Cortex of kidney (tissue), 1 donor: ENCODE data around the gene CMTR1.

Source experiments
- DNase-seq: peaks from one replicate; lab custom pipeline; 2025; lab: John Stamatoyannopoulos, UW

CMTR1 gene

DNA sequence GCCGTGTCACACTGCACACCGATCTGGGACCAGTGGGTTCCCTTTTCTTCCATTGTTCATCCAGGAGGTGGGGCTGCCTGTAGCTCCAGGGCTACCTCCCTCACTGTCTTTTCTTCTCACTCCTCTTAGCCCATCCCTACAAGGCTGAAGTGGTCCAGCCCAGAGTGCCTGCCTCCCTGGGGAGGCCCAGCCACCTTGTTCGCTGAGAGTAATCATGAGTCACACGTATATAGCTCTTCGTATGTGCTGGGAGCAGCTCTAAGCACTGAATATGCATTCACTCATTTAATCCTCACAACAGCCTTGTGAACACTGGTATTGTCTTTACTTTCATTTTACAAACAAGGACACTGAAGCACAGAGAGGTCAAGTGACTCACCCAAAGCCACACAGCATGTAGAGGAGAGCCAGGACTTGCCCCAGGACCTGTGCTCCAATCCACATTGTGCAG is 81.3 kb downstream of the CMTR1 start:
- no peak for DNase-seq

DNA sequence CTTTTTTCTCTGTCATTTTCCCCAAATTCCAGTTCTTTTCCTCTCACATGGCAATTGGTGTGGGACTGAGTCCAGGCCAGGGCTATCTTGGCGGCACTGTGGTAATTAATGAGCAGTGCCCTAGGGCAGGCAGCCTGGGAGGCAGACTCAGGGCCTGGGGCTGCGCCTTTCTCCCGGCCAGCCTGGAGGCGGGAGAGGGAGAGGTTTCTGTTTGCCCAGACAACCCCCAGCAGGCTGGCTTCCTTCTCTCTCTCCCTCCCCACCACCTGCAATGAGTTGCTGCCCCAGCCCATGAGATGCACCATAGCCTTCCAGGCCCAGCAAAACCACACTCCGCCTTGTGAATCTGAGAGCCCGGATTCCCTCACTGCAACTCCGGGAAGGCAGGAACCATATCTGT is 81.8 kb downstream of the CMTR1 start:
- no peak for DNase-seq

DNA sequence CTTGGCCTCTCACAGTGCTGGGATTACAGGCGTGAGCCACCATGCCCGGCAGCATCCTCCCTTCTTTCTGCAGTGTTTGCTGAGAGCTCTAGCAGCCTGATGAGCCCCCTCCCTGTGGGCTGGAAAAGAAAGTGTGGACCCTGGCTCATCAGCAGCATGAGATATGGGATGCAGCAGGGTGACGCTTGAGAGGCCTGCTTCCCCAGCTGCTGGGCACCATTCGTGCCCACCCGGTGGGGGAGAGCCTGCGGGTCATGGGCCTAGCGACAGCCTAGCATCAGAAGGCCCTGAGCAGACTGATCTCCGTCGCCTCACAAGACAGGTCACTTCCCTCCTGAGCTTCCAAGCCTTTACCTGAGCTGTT is 82.7 kb downstream of the CMTR1 start:
- no peak for DNase-seq

DNA sequence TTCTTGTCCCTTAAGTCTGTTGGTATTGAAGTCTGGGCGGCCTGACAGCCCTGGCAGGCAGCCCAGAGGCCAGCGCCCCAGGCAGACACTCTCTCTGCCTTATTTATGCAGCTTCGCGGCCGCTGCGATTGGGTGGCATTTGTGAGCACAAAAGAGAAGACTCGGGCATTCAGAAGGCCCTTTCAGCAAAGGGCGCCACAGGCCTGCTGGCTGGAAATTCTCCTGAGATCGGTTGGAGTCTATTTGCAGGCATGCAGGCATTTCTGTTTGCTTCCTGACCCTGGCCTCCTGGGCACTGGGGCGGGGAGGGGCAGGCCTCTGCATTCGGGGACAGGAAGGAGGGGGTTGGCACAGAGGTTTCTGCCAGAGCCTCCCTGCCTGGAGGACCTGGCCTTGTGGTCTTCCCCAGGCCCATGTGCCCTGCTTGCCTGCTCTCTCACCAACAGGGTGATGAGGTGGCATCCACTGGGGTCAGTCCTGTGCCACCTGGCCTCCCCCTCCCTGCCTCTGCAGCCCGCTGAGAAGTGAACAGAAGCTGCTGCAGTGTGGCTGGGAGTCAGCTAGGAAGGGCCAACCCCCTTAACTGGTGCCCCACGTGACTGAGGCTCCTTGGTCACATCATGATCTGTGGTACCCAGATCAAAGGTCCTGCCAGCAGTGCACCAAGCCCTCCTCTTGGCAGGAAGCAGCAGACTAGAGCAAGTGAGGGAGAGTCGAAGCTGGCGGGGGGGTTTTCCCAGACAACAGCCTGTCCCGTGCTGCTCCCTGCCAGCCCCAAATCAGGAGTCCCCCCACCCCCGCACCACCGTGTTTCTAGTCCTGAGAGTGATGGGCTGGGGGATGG is 83.3 kb downstream of the CMTR1 start:
- DNase-seq, result no peak

DNA sequence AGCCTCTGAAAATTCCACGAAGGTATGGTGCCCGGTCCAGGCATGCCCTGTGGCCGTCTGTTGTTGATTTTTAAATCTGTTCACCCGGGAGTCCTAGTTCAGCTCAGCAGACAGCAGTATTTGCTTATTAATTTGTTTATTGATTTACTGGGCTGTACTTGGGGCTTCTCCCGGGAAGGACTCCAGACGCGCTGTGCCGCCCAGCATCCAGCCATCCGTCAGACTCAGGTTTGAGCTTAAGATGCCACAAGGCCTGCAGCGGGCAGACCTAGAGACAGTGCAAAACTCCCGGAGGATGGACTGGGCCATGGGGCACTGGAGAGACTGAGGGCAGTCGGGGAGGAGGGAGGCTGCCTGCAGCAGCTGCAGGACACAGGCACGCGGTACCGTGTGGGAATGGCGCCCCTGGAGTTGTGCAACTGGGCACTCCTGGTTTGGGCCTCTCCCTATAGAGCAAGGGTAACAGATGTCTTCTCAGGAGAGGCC is 83.9 kb downstream of the CMTR1 start:
- no peak for DNase-seq

DNA sequence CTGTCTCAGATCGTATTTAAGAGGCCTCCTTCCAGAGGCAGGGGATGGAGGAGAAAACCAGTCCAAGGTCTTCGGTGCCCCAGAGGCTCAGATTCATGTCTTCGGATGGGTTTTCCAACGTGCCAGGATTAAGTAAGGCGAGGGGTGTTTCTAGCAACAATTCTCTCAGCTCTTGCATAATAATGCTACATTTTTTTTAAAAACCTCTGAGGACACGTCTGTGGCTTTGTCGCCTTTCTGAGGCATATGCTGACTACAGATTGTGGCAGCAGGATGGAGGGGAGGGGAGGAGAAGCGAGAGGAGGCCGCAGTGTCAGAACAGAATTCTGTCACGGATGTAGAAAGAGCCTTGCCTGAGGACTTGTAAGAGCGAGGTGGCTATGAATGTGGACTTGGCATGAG is 84.4 kb downstream of the CMTR1 start:
- DNase-seq, result no peak

DNA sequence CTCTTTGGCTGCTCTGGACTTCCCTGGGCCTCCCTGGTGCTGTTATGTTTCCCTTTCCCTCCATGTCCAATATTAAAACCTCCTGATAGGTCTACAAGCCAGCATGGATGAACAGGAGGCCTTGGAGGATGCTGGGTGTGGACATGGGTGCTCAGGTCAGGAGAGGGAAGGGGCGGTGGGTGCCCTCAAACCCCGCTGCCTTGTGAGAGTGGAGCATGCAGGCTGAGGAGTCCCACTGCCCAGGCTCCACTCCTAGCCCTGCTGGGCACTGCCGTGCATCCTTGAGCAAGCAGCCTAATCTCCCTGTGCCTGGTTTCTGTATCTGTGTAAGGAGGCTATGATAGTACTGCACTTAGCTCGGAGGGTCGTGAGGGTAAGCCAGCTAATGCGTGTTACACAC is 85.1 kb downstream of the CMTR1 start:
- no peak for DNase-seq

DNA sequence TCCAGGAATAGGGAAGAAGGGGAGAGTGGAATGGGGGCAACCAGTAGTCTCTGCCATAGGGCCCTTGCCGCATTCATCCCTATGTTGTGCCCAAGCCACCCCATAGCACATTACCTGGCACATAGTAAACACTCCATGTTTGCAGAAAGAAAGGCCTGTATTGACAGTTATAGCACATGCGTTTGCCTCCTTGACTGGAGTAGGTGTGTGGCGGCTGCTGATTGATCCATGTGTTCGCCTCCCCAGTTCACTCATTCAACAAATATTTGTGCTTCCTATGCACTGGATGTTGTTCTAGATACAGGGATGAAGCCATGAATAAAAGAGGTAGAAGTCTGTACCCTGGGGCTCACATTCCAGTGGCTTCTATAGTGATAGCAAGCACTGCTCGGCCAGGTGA is 86.4 kb downstream of the CMTR1 start:
- DNase-seq, result no peak

DNA sequence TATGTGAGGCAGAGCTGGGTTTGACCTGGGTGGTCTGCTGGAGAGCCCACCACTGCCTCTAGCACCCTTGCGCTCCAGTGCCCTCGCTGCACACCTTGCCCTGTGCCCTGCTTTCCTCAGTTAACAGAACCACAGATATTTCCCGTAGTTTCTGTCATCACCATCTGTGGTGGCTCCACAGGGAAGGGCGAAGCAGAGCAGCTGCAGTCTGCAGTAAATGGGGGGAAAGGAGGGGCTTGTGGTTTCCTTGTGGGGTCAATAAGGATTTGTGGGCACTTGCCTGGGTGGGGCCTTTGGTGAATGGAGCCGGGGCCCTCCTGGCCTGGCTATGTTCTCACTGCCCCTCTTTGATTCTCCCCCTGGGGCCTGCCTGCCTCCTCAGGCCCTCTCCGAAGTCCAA is 87.9 kb downstream of the CMTR1 start:
- DNase-seq, result no peak

DNA sequence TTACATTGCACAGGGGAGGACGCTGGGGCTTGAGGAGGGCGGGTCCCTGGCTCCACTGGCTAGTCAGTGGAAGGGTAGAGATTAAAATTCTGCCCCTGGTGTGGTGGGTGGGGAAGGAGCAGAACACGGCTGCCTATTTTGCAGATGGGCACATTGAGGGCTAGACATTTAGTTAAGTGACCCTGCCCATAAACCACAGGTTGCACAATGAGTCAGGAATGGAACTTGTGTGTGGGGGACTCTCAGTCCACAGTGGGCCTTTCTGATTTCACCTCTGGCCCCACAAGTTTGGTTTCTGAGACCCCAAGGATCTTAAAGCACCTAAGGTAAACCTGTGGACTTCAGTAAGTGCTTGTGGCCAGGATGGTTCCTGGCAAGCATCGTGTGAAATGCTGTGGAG is 88.7 kb downstream of the CMTR1 start:
- DNase-seq, result no peak

DNA sequence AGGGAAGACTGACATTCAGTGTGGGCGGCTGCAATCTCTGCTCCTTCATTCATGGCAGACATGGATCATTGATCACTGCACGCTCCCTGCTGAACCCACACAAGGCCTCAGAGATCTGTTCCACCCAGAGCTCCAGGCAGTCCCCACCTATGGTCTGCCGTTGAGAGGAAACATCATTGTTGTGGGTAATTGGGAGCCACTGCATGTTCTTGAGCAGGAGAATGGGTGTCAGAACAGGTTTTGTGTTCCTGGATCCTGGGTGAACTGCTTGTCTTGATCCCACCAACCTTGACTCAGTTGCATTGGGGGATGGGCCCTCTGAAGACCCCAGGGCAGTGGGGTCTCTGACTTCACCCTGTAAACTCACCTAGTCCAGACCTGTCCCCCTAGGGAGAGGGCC is 89.8 kb downstream of the CMTR1 start:
- DNase-seq, result no peak

DNA sequence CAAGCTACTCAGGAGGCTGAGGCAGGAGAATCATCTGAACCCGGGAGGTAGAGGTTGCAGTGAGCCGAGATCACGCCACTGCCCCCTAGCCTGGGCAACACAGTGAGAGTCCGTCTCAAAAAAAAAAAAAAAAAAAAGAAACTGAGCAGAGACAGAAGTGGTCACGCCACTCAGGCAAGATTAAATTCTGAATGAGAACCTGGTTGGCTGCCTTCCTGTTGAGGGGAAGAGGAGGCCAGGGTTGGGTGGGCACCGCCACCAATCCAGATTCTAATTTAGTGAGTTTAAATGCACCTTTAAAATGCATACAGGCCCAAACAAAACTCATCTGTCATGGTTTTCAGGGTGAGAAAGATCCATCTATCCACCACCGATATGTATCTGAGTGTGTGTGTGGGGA is 90.4 kb downstream of the CMTR1 start:
- DNase-seq, result no peak

DNA sequence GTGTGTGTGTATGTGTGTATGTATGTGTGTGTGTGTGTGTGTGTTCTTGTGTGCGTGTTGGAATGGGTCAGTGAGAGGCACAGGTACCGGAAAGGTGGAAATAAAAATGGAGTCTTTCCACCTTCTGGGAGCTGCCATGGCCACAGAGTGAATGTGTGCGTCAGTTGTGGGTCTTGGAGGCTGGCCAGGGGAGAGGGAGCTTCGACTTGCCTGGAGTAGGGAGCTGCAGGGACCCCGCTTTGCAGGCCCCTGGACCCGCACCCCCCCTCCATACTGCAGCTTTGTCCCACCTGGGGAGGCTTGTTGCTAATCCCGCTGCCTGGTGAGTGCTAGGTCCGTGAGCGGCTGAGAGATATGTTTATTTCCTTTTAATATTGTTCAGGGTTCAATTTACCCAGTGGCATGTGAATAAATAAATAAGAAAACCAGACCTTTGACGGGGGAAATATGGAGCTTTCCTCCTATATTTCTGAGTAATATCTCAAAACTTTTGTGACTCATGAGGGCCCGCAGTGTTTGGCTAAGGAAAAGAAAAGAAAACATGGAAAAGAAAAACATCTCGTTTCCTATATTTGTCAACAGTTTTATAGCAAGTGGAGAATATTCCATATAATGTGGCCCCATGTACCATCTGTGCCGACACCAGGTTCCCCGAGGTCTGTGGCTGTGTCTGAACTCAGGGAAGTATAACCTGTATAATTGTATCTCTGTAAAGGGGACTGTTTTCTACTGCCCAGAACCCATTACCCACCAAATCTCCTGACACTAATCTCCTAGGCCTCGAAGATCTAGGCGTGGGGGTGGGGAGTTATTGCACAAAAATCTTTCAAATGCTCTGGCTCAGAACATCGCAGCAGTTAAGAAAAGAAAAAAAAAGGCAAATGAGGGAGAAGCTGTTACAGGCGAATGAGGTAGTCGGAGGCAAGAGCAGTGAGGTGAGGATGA is 91.3 kb downstream of the CMTR1 start:
- DNase-seq, result no peak

DNA sequence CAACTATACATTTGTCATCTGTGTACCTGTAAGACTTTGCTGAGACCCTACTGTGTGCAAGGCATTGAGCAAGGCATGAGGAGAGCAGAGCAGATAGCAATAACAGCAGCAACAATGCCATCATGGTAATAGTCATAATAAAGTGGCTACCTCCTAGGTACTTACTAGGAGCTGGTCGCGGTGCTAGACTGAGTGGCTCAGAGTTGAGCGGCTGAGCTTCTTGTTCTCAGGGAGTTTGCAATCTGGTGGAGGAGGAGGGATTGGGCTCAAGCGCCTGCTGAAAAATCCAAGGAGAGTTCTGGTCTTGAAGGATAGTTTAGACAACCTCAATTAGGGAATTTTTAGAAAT is 91.9 kb downstream of the CMTR1 start:
- DNase-seq, result no peak

DNA sequence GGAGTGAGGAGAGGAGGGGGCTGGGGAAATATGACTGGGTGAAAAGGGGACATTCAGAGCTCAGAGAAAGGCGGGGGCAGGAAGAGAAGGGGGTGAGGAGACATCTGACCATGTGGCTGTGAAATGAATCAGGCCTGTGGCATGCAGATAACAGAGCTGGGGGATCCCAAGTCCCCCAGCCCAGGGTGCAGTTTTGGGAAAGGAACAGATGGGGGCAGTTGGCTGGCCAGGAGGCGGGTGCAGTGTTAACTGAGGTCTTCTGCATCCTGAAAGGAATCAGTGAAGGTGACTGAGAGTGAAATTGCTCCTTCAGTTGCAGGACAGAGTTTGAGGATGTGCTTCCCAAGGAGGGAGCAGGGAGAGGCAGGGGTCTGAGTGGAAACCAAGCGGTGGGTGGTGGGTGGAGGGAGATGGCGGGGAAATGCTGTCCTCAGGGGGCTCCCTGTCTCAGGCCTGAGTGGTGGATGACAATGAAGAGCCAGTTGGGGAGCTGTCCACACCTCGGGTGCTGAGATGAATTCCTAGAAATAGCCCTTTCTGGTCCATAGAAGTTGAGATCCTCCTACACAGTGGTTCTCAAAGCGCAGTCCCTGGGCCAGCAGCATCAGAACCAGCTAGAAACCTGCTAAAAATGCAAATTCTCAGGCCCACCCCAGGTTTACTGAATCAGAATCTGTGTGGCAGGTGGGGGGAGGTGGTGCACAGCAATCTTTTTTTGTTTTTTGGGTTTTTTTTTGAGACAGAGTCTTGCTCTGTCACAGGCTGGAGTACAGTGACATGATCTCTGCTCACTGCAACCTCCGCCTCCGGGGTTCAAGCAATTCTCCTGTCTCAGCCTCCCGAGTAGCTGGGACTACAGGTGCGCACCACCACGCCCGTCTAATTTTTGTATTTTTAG is 92.7 kb downstream of the CMTR1 start:
- DNase-seq, result no peak

DNA sequence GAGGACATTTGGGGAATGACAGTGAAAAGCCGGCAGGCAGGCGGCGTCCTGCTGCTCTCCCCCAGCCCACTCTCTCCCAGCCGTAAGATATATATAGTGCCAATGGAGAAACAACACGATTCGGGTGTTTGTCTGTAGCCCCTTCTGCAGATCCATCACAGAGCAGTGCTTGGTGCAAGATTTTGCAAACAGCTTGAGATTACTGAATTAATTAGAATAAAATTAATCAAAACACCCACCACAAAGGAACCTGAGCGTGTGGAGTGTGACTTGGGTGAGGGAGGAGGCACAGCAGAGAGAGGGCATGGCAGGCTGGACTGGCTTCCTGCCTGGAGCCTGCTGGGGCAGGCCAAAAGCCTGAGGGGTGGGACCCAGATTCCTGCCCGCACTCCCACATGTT is 95.5 kb downstream of the CMTR1 start:
- DNase-seq, result no peak

DNA sequence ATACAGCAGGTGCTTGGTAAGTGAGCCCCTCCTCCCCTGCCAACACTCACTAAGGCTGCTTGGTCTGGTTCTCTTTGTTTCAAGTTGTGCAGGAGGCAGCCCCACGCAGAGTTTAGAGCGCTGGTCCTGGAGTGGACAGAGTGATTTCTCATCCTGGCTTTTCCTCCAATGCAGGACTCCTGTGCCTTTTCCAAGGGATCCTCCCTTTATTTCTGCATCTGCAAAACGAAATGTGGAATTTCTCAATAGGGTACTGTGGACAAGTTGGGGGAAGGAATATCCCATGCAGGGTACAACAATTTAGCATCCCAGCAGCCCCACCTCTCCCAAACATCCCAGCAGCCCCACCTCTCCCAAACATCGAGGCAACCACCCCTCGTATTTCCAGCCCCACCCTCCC is 97.3 kb downstream of the CMTR1 start:
- DNase-seq, result no peak

DNA sequence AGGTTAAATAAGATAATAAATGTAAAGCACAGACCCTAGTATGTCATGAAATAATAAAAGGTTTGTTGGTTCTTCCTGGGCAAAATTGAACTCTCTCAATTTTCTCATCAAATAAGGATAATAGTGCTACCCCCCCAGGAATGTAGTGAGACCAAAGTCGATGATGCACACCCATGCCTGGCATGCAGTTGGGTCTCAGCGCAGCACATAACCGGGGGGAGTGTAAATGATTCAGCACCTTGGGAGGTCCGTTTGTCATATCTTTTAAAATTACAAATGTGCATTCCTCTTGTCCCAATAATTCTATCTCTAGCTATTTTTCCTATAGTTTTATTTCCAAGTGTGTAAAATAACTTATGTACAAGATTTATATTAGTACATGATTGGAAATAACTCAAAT is 98.0 kb downstream of the CMTR1 start:
- DNase-seq, result no peak
